ENCODE measurements around the gene TRIB2. TPM values are rescaled to one million over a fixed set of nuclear protein-coding genes. Genes with fewer than 3 reads are reported as not detected.

TRIB2 gene
- total RNA-seq, 1 experiment from 2014 or later, result 6.2 TPM

DNA sequence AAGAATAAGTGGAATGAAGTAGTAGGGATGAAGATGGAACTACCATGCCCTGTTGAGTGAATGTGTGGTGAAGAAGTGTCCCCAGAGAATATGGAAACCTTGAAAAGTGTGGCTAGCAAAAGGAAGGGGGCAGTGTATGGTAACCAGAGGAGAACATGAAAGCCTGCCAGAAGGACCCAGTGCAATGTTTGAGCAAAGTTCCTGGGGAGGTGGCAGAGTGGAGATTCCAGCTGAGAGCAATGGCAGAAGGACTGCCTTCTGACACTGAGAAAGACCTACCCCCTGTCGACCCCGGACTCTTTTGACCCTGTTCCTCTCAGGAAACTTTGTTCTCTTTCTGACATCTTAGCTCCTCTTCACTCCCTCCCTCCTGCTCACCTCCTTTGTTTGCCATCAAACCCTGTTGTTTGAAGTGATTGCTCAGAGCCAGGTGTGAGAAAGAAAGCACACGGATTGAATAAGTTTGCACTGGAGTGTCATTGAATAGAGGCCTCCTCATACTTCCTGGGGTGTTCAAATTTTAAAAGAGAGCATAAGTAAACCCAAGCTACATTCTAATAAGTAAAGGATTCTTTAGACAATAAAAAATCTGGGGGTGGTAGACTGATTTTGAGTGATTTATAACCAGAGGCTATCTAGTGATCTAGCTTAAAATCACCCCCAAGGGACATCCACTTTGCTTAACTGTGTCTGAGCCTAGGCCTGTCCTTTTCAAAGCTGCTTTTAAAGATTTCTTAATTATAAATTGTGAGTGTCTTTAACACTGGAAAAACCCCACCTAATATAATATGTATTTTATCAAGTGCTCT is 57.1 kb downstream of the TRIB2 start:
- BruUV-seq (replicated peaks), result no TSS peak
- Mint-ChIP-seq H3K4me1 (ENCODE audit: low read depth, unreplicated experiment) (no peaks in the 10 kb centered on the region), H3K36me3 (ENCODE audit: insufficient read depth, unreplicated experiment) (no peaks in the 10 kb centered on the region), H3K27ac (ENCODE audit: unreplicated experiment) (peak overlapping the region; percentile 5), H3K4me3 (ENCODE audit: low read depth, unreplicated experiment) (no peak overlapping the region), H3K9me3 (ENCODE audit: low read depth, unreplicated experiment) (no peaks in the 10 kb centered on the region), H3K27me3 (ENCODE audit: unreplicated experiment) (peaks cover 27% of the 10 kb centered on the region)
- intact Hi-C loops (cut with micrococcal nuclease; ENCODE audit: unreplicated experiment), result no loop called here
- TF ChIP-seq, protein P1, sequence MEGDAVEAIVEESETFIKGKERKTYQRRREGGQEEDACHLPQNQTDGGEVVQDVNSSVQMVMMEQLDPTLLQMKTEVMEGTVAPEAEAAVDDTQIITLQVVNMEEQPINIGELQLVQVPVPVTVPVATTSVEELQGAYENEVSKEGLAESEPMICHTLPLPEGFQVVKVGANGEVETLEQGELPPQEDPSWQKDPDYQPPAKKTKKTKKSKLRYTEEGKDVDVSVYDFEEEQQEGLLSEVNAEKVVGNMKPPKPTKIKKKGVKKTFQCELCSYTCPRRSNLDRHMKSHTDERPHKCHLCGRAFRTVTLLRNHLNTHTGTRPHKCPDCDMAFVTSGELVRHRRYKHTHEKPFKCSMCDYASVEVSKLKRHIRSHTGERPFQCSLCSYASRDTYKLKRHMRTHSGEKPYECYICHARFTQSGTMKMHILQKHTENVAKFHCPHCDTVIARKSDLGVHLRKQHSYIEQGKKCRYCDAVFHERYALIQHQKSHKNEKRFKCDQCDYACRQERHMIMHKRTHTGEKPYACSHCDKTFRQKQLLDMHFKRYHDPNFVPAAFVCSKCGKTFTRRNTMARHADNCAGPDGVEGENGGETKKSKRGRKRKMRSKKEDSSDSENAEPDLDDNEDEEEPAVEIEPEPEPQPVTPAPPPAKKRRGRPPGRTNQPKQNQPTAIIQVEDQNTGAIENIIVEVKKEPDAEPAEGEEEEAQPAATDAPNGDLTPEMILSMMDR (IDR thresholded peaks at IDR 0.05; ENCODE audit: unreplicated experiment), result no peak
- no peak for DNase-seq
- CTCF ChIA-PET, result no interaction called here

DNA sequence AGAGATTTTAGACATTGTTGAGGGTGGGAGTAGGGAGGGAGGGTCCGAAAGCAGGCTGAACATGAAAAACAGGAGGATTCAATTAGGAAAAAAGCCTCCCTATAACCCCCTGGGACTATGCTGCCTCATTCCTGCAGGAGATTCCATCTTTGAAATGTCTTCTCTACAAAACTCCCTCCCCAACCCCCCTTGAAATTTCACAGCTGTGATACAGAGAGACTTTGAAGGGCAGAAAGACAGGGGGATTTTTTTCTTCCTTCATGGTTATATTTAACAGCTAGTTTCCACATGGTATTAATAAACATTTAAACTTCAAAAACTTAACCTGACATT is 57.6 kb downstream of the TRIB2 start:
- no peaks in the 10 kb centered on the region for H3K36me3 Mint-ChIP-seq (ENCODE audit: insufficient read depth, unreplicated experiment)
- peaks cover under 1% of the 10 kb centered on the region for H3K9me3 Mint-ChIP-seq (ENCODE audit: low read depth, unreplicated experiment)
- TF ChIP-seq, protein P1 (IDR thresholded peaks at IDR 0.05; ENCODE audit: unreplicated experiment), result no peak
- no peak overlapping the region for H3K4me3 Mint-ChIP-seq (ENCODE audit: low read depth, unreplicated experiment)
- DNase-seq, result no peak
- H3K4me1 Mint-ChIP-seq (ENCODE audit: low read depth, unreplicated experiment), result no peaks in the 10 kb centered on the region
- intact Hi-C loops (cut with micrococcal nuclease; ENCODE audit: unreplicated experiment), result no loop called here
- no peak overlapping the region for H3K27ac Mint-ChIP-seq (ENCODE audit: unreplicated experiment)
- H3K27me3 Mint-ChIP-seq (ENCODE audit: unreplicated experiment), result peaks cover 21% of the 10 kb centered on the region
- no TSS peak for BruUV-seq (replicated peaks)
- CTCF ChIA-PET, result no interaction called here

GRCh38 chr2:12776521-12776961 is 59.8 kb downstream of the TRIB2 start:
- TF ChIP-seq, protein P1 (IDR thresholded peaks at IDR 0.05; ENCODE audit: unreplicated experiment), result no peak
- Mint-ChIP-seq H3K4me1 (ENCODE audit: low read depth, unreplicated experiment) (no peaks in the 10 kb centered on the region), H3K4me3 (ENCODE audit: low read depth, unreplicated experiment) (no peak overlapping the region), H3K9me3 (ENCODE audit: low read depth, unreplicated experiment) (peaks cover 2% of the 10 kb centered on the region), H3K27me3 (ENCODE audit: unreplicated experiment) (no peaks in the 10 kb centered on the region), H3K27ac (ENCODE audit: unreplicated experiment) (no peak overlapping the region), H3K36me3 (ENCODE audit: insufficient read depth, unreplicated experiment) (no peaks in the 10 kb centered on the region)
- DNase-seq, result no peak
- CTCF ChIA-PET, result interaction anchor here (0.7 kb wide), 1 partner anchor 843 kb away, joined by 3 read pairs; no protein-coding TSS in a partner anchor
- no TSS peak for BruUV-seq (replicated peaks)
- intact Hi-C loops (cut with micrococcal nuclease; ENCODE audit: unreplicated experiment), result no loop called here

DNA sequence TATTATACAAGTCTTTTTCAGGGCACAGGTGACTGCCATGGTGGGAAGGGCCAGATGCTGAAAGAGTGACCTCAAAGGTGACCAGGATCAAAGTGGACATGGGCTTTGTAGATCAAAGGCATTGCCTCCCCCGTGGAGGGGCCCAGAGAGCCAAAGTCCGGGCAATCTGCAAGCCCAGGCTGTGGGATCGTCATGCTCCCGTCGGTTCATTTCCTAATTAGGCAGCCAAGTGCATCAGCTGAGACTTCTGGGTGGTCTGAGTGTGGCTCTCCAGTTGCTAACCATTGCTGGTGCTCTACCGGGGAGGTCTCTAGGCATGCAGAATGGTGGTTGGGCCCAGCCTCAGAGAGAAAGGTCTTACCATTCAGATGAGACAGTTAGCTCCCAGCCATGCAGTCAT is 61.6 kb downstream of the TRIB2 start:
- Mint-ChIP-seq H3K27ac (ENCODE audit: unreplicated experiment) (no peak overlapping the region), H3K4me1 (ENCODE audit: low read depth, unreplicated experiment) (no peaks in the 10 kb centered on the region), H3K4me3 (ENCODE audit: low read depth, unreplicated experiment) (no peak overlapping the region), H3K36me3 (ENCODE audit: insufficient read depth, unreplicated experiment) (no peaks in the 10 kb centered on the region), H3K27me3 (ENCODE audit: unreplicated experiment) (no peaks in the 10 kb centered on the region), H3K9me3 (ENCODE audit: low read depth, unreplicated experiment) (peaks cover 4% of the 10 kb centered on the region)
- TF ChIP-seq, protein P1 (IDR thresholded peaks at IDR 0.05; ENCODE audit: unreplicated experiment), result no peak
- CTCF ChIA-PET, result no interaction called here
- BruUV-seq (replicated peaks), result no TSS peak
- intact Hi-C loops (cut with micrococcal nuclease; ENCODE audit: unreplicated experiment), result no loop called here
- DNase-seq, result no peak
